Neutrophil (primary cell): ENCODE results near the gene KCNQ4.

Experiments used
- H3K27ac ChIP-seq: fragments of 200-600 bp; sonication (generic); 2 replicates; pipeline ENCODE4 v1.5.1; 2016; ENCODE audit warnings: mild to moderate bottlenecking, moderate library complexity
- H3K27me3 ChIP-seq: fragments of 200-600 bp; sonication (generic); 2 replicates; pipeline ENCODE4 v1.6.0; 2016; ENCODE audit warnings: mild to moderate bottlenecking
- H3K36me3 ChIP-seq: fragments of 200-600 bp; sonication (generic); 2 replicates; pipeline ENCODE4 v1.5.1; 2017
- H3K4me1 ChIP-seq, 2 experiments: fragments of 200-600 bp in 1 of 2; sonication (generic) in 1 of 2; 1 replicate in 1 of 2; 2 replicates in 1 of 2; pipeline versions ENCODE4 v1.5.1 to v1.6.1; 2013 to 2016; ENCODE audit warnings: low read depth in 1 of 2, low read length in 1 of 2, mild to moderate bottlenecking in 1 of 2, moderate library complexity in 1 of 2; ENCODE audit not compliant: control insufficient read depth in 1 of 2, insufficient read depth in 1 of 2
- H3K4me3 ChIP-seq, 2 experiments: fragments of 200-600 bp in 1 of 2; sonication (generic) in 1 of 2; 1 replicate in 1 of 2; 2 replicates in 1 of 2; pipeline ENCODE4 v1.5.1; 2013 to 2016; ENCODE audit warnings: low read depth in 1 of 2, low read length in 1 of 2, mild to moderate bottlenecking in 1 of 2, moderate library complexity in 1 of 2
- H3K9me3 ChIP-seq: fragments of 200-600 bp; sonication (generic); 2 replicates; pipeline ENCODE4 v1.5.1; 2016
- TF ChIP-seq, protein P1 (sequence below): fragments of 200-600 bp; sonication (generic); IDR thresholded peaks from 2 replicates; pipeline ENCODE4 v1.5.1; 2016; ENCODE audit warnings: antibody characterized with exemption

KCNQ4 gene

DNA sequence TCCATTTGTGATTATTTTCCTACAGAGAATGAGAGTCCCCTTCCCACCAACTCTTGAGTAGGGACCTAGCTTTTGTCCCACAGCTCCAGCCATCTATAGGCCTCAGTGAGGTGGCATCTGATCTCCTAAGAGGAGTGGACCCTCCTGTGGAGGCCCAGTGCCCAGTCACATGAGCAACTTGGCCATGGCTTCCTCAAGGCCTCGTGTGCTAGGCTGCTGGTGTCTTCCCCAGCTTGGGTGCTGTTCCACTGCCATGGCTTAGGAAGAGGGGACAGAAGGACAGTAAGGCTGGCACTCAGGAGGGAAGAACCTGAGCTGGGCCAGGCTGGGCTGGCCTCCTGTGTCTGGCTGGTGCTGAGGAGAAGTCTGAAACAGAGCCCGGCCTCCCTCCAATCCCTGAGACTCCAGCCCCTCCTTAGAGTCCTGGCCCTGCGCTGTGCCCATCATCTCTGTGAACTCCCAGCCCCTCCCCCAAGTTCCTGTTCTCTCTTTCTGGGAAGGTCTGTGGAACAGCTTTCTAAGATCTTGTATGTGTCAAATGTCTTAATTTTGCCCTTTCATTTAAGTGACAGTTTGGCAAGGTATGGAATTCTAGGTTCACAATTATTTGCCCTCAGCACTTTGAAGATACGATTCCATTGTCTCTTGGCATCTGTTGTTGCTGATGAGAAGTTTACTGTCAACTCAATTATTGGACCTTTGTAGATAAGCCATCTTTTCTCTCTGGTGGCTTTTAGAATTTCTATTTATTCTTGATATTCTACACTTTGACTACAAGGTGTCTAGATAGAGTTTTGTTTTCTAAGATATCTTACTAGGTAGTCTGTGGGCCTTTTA is 7.1 kb upstream of the KCNQ4 start:
- no peaks in the 10 kb centered on the region for H3K4me1 ChIP-seq
- H3K36me3 ChIP-seq: peaks cover 33% of the 10 kb centered on the region
- H3K27me3 ChIP-seq: peaks cover 13% of the 10 kb centered on the region
- H3K27ac ChIP-seq: no peak overlapping the region
- H3K9me3 ChIP-seq: no peaks in the 10 kb centered on the region
- H3K4me3 ChIP-seq: no peak overlapping the region
- TF ChIP-seq, protein P1, sequence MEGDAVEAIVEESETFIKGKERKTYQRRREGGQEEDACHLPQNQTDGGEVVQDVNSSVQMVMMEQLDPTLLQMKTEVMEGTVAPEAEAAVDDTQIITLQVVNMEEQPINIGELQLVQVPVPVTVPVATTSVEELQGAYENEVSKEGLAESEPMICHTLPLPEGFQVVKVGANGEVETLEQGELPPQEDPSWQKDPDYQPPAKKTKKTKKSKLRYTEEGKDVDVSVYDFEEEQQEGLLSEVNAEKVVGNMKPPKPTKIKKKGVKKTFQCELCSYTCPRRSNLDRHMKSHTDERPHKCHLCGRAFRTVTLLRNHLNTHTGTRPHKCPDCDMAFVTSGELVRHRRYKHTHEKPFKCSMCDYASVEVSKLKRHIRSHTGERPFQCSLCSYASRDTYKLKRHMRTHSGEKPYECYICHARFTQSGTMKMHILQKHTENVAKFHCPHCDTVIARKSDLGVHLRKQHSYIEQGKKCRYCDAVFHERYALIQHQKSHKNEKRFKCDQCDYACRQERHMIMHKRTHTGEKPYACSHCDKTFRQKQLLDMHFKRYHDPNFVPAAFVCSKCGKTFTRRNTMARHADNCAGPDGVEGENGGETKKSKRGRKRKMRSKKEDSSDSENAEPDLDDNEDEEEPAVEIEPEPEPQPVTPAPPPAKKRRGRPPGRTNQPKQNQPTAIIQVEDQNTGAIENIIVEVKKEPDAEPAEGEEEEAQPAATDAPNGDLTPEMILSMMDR: no peak

DNA sequence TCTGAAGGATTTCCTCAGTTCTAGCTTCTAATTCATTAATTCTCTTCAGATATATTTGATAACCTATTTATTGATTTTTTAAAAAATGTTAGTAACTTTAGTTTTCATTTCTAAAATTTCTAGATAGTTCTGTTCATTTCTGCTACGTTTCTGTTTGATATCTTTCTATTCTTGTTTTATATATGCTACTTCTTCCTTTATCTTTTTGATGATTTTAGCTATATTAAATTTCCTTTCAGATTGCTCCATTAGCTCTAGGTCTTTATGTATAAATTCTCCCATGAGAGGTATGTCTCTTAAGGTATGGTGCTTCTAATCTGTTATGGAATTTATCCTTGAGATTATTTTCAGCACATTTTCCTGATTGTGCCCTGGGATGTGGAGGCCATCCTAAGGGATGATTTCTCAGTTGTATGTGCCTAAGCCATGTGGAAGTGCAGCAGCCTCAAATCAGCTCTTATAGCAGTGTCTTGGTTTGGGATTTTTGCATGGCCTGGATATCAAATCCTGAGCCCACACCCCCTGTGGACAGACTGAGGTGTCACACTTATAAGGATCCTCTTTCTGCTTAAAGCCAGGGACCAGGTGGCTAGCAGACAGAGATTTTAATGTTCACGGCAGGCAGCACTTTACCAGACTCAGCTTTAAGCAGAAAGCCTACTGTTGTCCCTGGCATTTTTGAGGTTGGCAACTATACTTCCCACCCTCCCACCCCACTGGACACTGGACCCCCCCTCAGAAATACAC is 6.2 kb upstream of the KCNQ4 start:
- Histone ChIP-seq H3K36me3 (peaks cover 24% of the 10 kb centered on the region), H3K4me3 (no peak overlapping the region), H3K9me3 (no peaks in the 10 kb centered on the region), H3K27ac (no peak overlapping the region), H3K4me1 (no peaks in the 10 kb centered on the region), H3K27me3 (peaks cover 22% of the 10 kb centered on the region)
- TF ChIP-seq, protein P1: no peak

GRCh38 chr1:40780678-40781607 is 2.6 kb upstream of the KCNQ4 start:
- Histone ChIP-seq H3K27me3 (peaks cover 56% of the 10 kb centered on the region), H3K4me1 (peaks cover 4 to 11% of the 10 kb centered on the region in 2 experiments), H3K36me3 (peaks cover 5% of the 10 kb centered on the region), H3K9me3 (no peaks in the 10 kb centered on the region), H3K27ac (no peak overlapping the region), H3K4me3 (no peak overlapping the region)
- TF ChIP-seq, protein P1: no peak

GRCh38 chr1:40781608-40781971 is 2.0 kb upstream of the KCNQ4 start:
- Histone ChIP-seq H3K9me3 (no peaks in the 10 kb centered on the region), H3K27ac (no peak overlapping the region), H3K36me3 (no peaks in the 10 kb centered on the region)

More at GRCh38 chr1:40781608-40781971, 2.0 kb upstream of the KCNQ4 start:
- Histone ChIP-seq H3K27me3 (peaks cover 63% of the 10 kb centered on the region), H3K4me1 (peaks cover 4 to 11% of the 10 kb centered on the region in 2 experiments), H3K4me3 (no peak overlapping the region)
- TF ChIP-seq, protein P1: no peak
